B cell (primary cell): ENCODE results near the gene MAP1B. TPM values are rescaled to one million over a fixed set of nuclear protein-coding genes. Genes with fewer than 3 reads are reported as not detected.

Experiments
- ATAC-seq: fragments of 200-7000 bp; cut with Tn5 transposase; one replicate; pipeline ENCODE4 v1.10.0; 2021; ENCODE audit warnings: low read depth, mild to moderate bottlenecking, moderate number of reproducible peaks, moderate library complexity
- CTCF ChIA-PET: fragments of 350-600 bp; sonication (Branson Sonifier 250); formaldehyde crosslinking; loops from one replicate; lab custom pipeline; 2021; ENCODE audit warnings: antibody characterized with exemption, inconsistent platforms; lab: Charles Lee
- POLR2A ChIA-PET: fragments of 350-600 bp; sonication (Branson Sonifier 250); formaldehyde crosslinking; loops from one replicate; lab custom pipeline; 2021; ENCODE audit warnings: antibody characterized with exemption; lab: Charles Lee
- DNase-seq: peaks from one replicate; pipeline ENCODE4 v3.0.0; 2013
- H2AFZ ChIP-seq: 2 replicates; pipeline ENCODE4 v1.6.1; 2012; ENCODE audit warnings: mild to moderate bottlenecking, low read depth, low read length; ENCODE audit not compliant: insufficient read depth, poor library complexity, severe bottlenecking
- H3K27ac ChIP-seq, 2 donors: 1 replicate in 1 of 2; 2 replicates in 1 of 2; pipeline ENCODE4 v1.5.1; 2012 to 2013; ENCODE audit warnings: low read length in 2 of 2, mild to moderate bottlenecking in 2 of 2, moderate library complexity in 1 of 2
- H3K27me3 ChIP-seq, 4 experiments: fragments of 200-600 bp in 1 of 4; sonication (generic) in 1 of 4; replicated peaks in 1 of 4; 1 replicate in 2 of 4; 2 replicates in 2 of 4; pipeline versions ENCODE4 v1.6.1 to v1.7.0; 2013 to 2016; ENCODE audit warnings: low read length in 3 of 4, mild to moderate bottlenecking in 2 of 4, mixed read lengths in 1 of 4, moderate library complexity in 1 of 4; ENCODE audit not compliant: insufficient read depth in 4 of 4, control insufficient read depth in 3 of 4; ENCODE audit errors: control extremely low read depth in 1 of 4
- H3K36me3 ChIP-seq, 2 experiments: replicated peaks in 1 of 2; 1 replicate in 1 of 2; 2 replicates in 1 of 2; pipeline versions ENCODE4 v1.6.1 to v1.7.1; 2013; ENCODE audit warnings: low read length in 1 of 2; ENCODE audit not compliant: insufficient read depth in 2 of 2, control insufficient read depth in 1 of 2; ENCODE audit errors: control extremely low read depth in 1 of 2, extremely low read depth in 1 of 2
- H3K4me1 ChIP-seq, 2 donors: fragments of 200-600 bp in 1 of 2; sonication (generic) in 1 of 2; 1 replicate in 1 of 2; 2 replicates in 1 of 2; pipeline versions ENCODE4 v1.5.1 to v1.6.1; 2013 to 2017; ENCODE audit warnings: low read length in 2 of 2; ENCODE audit not compliant: control insufficient read depth in 2 of 2, insufficient read depth in 2 of 2
- H3K4me2 ChIP-seq: replicated peaks from 2 replicates; pipeline ENCODE3; 2012; ENCODE audit warnings: mild to moderate bottlenecking, low read depth, low read length; ENCODE audit not compliant: poor library complexity, severe bottlenecking
- H3K4me3 ChIP-seq, 5 experiments: fragments of 200-600 bp in 1 of 5; sonication (generic) in 1 of 5; 1 replicate in 3 of 5; 2 replicates in 2 of 5; pipeline versions ENCODE4 v1.5.1 to v1.7.0; 2011 to 2016; ENCODE audit warnings: low read length in 4 of 5, mild to moderate bottlenecking in 4 of 5, low read depth in 2 of 5, control low read depth in 1 of 5, moderate library complexity in 1 of 5; ENCODE audit not compliant: insufficient read depth in 1 of 5; ENCODE audit errors: control extremely low read depth in 1 of 5, extremely low read depth in 1 of 5
- H3K79me2 ChIP-seq: fragments of 200-600 bp; sonication (generic); one replicate; pipeline ENCODE4 v1.6.0; 2016; ENCODE audit warnings: low read length; ENCODE audit not compliant: control insufficient read depth, insufficient read depth
- H3K9ac ChIP-seq: fragments of 200-600 bp; sonication (generic); 2 replicates; pipeline ENCODE4 v1.6.1; 2017; ENCODE audit warnings: mild to moderate bottlenecking, low read length, moderate library complexity
- H3K9me3 ChIP-seq, 3 donors: one replicate each; pipeline versions ENCODE4 v1.6.1 to v1.7.1; 2013; ENCODE audit warnings: low read length in 2 of 3; ENCODE audit not compliant: control insufficient read depth in 2 of 3, insufficient read depth in 1 of 3; ENCODE audit errors: control extremely low read depth in 1 of 3
- H4K20me1 ChIP-seq: 2 replicates; pipeline ENCODE4 v1.6.0; 2012; ENCODE audit warnings: mild to moderate bottlenecking, low read length; ENCODE audit not compliant: insufficient read depth, control insufficient read depth, poor library complexity, severe bottlenecking
- H3K27ac Mint-ChIP-seq: one replicate; pipeline ENCODE4 v1.8.0; 2021; ENCODE audit warnings: mixed read lengths
- H3K27me3 Mint-ChIP-seq: one replicate; pipeline ENCODE4 v1.8.0; 2021; ENCODE audit warnings: mixed read lengths
- H3K4me1 Mint-ChIP-seq: one replicate; pipeline ENCODE4 v1.8.0; 2021; ENCODE audit warnings: mixed read lengths
- H3K4me3 Mint-ChIP-seq: one replicate; pipeline ENCODE4 v1.8.0; 2021; ENCODE audit warnings: mixed read lengths
- H3K9me3 Mint-ChIP-seq: one replicate; pipeline ENCODE4 v1.8.0; 2022; ENCODE audit warnings: mixed read lengths; ENCODE audit not compliant: insufficient read depth
- EZH2 ChIP-seq: IDR thresholded peaks from 2 replicates; pipeline ENCODE4 v1.6.1; 2012; ENCODE audit warnings: borderline replicate concordance, low read depth, mild to moderate bottlenecking, moderate library complexity, low read length; ENCODE audit not compliant: insufficient read depth, poor library complexity, severe bottlenecking
- WGBS: methylation state at CpG from one replicate; pipeline ENCODE4 v1.1.5; 2013; ENCODE audit warnings: missing lambda C conversion rate; ENCODE audit not compliant: insufficient coverage; 5-methylcytosine and 5-hydroxymethylcytosine counted together
- intact Hi-C: fragments of 100-400 bp; cut with micrococcal nuclease; formaldehyde crosslinking; loops from one replicate; pipeline ENCODE4 v1.10.0; 2022
- polyA plus RNA-seq: library from polyadenylated mRNA; depleted of rRNA; stranded (reverse); fragments of >200 nt; gene quantifications from 2 replicates; pipeline ENCODE4 v1.2.3, GENCODE V29; 2012
- total RNA-seq, 2 donors: library from RNA; stranded (reverse); fragments of 120-200 nt in 1 of 2; gene quantifications; 1 replicate in 1 of 2; 2 replicates in 1 of 2; pipeline versions ENCODE4 v1.2.3 to v1.2.4, GENCODE V29; 2013 to 2022
- TF ChIP-seq, protein P1 (sequence below): fragments of 200-600 bp; IDR thresholded peaks from one replicate; pipeline ENCODE4 v1.8.0; 2022; ENCODE audit warnings: antibody characterized with exemption, mild to moderate bottlenecking

MAP1B gene
- total and polyA plus RNA-seq, 2 donors (not counting 1 experiment from before 2014, with no cell fraction given) = 0.15 TPM; not detected in 1

DNA sequence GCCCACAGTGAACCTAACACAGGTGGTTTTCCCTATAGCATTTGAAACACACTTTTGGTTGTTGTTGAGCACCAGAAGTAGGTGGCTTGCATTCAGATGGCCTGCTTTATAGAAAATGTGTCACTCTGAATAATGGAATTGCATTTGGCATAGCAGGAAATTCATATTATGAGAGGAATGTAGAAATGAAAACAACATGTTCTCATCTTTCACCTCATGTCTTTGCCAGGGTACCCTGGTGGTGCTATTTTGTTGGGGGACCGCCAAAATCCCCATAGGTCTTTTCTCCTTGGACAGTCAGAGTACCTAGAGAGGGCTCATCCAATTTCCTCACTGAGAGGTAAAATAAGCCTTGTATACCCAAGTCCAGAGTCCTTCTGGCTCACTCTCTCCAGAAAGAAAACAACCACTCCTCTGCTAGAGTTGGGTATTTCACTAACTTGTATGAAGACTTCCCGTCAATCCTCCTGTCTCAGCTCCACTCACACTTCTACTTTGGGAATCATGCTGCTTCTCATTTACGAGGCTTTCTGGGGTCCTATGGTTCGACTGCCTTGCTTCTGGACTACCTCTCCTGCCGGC lies 145.4 kb downstream of the MAP1B start:
- Histone ChIP-seq H3K36me3 (peaks cover 7 to 11% of the 10 kb centered on the region in 2 experiments), H3K79me2 (peaks cover 3% of the 10 kb centered on the region), H3K9me3 (no peaks in the 10 kb centered on the region), H3K9ac (no peak overlapping the region), H4K20me1 (no peaks in the 10 kb centered on the region), H3K27me3 (no peaks in the 10 kb centered on the region), H3K27ac (no peak overlapping the region), H2AFZ (no peak overlapping the region), H3K4me3 (no peak overlapping the region), H3K4me1 (no peaks in the 10 kb centered on the region), H3K4me2 (no peak overlapping the region)
- H3K4me1 Mint-ChIP-seq = peaks cover 10% of the 10 kb centered on the region
- H3K4me3 Mint-ChIP-seq = no peak overlapping the region
- no peaks in the 10 kb centered on the region for H3K9me3 Mint-ChIP-seq
- POLR2A ChIA-PET = no interaction called here
- no peak overlapping the region for H3K27ac Mint-ChIP-seq
- TF ChIP-seq, protein P1, sequence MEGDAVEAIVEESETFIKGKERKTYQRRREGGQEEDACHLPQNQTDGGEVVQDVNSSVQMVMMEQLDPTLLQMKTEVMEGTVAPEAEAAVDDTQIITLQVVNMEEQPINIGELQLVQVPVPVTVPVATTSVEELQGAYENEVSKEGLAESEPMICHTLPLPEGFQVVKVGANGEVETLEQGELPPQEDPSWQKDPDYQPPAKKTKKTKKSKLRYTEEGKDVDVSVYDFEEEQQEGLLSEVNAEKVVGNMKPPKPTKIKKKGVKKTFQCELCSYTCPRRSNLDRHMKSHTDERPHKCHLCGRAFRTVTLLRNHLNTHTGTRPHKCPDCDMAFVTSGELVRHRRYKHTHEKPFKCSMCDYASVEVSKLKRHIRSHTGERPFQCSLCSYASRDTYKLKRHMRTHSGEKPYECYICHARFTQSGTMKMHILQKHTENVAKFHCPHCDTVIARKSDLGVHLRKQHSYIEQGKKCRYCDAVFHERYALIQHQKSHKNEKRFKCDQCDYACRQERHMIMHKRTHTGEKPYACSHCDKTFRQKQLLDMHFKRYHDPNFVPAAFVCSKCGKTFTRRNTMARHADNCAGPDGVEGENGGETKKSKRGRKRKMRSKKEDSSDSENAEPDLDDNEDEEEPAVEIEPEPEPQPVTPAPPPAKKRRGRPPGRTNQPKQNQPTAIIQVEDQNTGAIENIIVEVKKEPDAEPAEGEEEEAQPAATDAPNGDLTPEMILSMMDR = no peak
- TF ChIP-seq EZH2 = no peak
- ATAC-seq (no peak), DNase-seq (no peak)
- no peaks in the 10 kb centered on the region for H3K27me3 Mint-ChIP-seq
- intact Hi-C loops = no loop called here
- 100% methylated on average over 2 of the region's 5 CpGs for WGBS
- CTCF ChIA-PET = no interaction called here

DNA sequence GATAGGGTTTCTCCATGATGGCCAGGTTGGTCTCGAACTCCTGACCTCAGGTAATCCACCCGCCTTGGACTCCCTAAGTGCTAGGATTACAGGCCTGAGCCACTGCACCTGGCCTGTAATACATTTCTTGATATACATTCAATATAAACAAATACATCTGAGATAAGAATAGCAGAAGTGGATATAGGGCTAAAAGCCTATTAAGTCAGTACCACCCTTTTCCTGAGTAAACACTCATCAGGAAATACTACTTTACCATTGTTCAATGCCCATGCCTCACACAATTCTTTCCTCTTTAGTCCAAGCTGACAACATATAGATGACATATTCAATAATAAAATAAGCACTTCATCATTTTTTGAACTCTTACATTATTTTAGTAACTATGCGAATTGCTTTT lies 148.0 kb downstream of the MAP1B start:
- peaks cover 9% of the 10 kb centered on the region for H3K79me2 ChIP-seq
- H2AFZ ChIP-seq = no peak overlapping the region
- DNase-seq (no peak), ATAC-seq (no peak)
- H3K27me3 ChIP-seq = no peaks in the 10 kb centered on the region
- no peaks in the 10 kb centered on the region for H3K27me3 Mint-ChIP-seq
- ChIA-PET POLR2A (no interaction called here), CTCF (no interaction called here)
- no peaks in the 10 kb centered on the region for H4K20me1 ChIP-seq
- intact Hi-C loops = no loop called here
- no peaks in the 10 kb centered on the region for H3K9me3 Mint-ChIP-seq
- TF ChIP-seq EZH2 = no peak
- TF ChIP-seq, protein P1 = no peak
- no peak overlapping the region for H3K4me3 Mint-ChIP-seq
- peaks cover 7 to 12% of the 10 kb centered on the region in 2 experiments for H3K36me3 ChIP-seq
- no peak overlapping the region for H3K4me2 ChIP-seq
- H3K9ac ChIP-seq = no peak overlapping the region
- H3K27ac ChIP-seq = no peak overlapping the region
- no peaks in the 10 kb centered on the region for H3K4me1 ChIP-seq
- no peak overlapping the region for H3K4me3 ChIP-seq
- peaks cover 10% of the 10 kb centered on the region for H3K4me1 Mint-ChIP-seq
- H3K27ac Mint-ChIP-seq = no peak overlapping the region
- H3K9me3 ChIP-seq = no peaks in the 10 kb centered on the region
- 100% methylated on average over 1 of the region's 3 CpGs for WGBS
